ENCODE measurements around the gene CDC42SE2. TPM values are rescaled to one million over a fixed set of nuclear protein-coding genes. Genes with fewer than 3 reads are reported as not detected.

The CDC42SE2 gene
- total RNA-seq, 4 donors from 2014 or later, result 25.2 to 38.7 (median 30.1) TPM

DNA sequence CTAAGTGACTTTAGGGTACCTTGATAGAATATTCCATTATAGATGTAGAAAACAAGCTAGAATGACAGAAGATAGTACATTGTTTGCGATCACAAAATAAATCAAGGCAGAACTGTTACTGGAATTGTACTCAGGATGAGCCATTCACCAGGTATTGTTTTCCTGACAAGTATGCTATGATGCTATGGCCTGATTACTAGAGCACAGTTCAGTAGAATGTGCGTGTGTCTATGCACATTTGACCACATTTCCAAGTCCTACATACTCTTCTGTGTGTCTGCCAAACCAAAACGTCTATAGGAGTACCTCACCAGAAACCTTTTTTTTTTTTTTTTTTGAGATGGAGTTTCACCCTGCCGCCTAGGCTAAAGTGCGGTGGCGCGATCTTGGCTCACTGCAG, 43.3 kb upstream of the CDC42SE2 start:
- no peak for TF ChIP-seq POLR2AphosphoS5 (IDR thresholded peaks at IDR 0.05)
- no peak for TF ChIP-seq POLR2A (IDR thresholded peaks at IDR 0.05)
- TF ChIP-seq, protein P1, sequence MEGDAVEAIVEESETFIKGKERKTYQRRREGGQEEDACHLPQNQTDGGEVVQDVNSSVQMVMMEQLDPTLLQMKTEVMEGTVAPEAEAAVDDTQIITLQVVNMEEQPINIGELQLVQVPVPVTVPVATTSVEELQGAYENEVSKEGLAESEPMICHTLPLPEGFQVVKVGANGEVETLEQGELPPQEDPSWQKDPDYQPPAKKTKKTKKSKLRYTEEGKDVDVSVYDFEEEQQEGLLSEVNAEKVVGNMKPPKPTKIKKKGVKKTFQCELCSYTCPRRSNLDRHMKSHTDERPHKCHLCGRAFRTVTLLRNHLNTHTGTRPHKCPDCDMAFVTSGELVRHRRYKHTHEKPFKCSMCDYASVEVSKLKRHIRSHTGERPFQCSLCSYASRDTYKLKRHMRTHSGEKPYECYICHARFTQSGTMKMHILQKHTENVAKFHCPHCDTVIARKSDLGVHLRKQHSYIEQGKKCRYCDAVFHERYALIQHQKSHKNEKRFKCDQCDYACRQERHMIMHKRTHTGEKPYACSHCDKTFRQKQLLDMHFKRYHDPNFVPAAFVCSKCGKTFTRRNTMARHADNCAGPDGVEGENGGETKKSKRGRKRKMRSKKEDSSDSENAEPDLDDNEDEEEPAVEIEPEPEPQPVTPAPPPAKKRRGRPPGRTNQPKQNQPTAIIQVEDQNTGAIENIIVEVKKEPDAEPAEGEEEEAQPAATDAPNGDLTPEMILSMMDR (IDR thresholded peaks at IDR 0.05), result no peak
- no peak for TF ChIP-seq EP300 (IDR thresholded peaks at IDR 0.05)
- ATAC-seq, result no peak
- H3K4me3 ChIP-seq, result no peak overlapping the region
- H3K27me3 ChIP-seq, result no peaks in the 10 kb centered on the region
- no peak overlapping the region for H3K27ac ChIP-seq
- H3K9me3 ChIP-seq, result no peaks in the 10 kb centered on the region
- H3K36me3 ChIP-seq, result no peaks in the 10 kb centered on the region
- WGBS, 2 donors (ENCODE audit: low coverage in 1 of 2), result 81 to 88% methylated on average over 3 of the region's 7 CpGs
- peaks cover 7 to 24% (median 7%) of the 10 kb centered on the region in 3 donors for H3K4me1 ChIP-seq

DNA sequence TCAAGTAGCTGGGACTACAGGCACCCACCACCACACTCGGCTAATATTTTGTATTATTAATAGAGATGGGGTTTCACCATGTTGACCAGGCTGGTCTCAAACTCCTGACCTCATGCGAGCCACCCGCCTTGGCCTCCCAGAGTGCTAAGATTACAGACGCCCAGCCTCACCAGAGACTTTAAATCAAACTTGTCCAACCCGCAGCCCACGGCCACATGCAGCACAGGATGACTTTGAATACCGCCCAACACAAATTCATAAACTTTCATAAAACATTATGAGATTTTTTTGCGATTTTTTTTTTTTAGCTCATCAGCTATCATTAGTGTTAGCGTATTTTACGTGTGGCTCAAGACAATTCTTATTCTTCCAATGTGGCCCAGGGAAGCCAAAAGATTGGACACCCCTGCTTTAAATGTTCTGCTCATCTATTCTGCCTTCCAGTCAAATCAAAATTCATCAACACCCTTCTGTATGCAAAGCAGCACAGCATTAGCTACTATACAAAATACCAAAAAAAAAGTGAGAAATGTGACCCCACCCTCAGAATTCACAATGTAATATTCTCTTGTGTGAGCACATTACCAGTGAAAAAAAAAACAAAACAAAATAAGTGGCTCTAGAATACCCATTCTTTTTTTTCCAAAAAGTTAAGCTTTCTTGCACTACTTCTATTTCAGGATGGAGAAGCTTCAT, 42.7 kb upstream of the CDC42SE2 start:
- Histone ChIP-seq H3K27me3 (no peaks in the 10 kb centered on the region), H3K27ac (no peak overlapping the region), H3K9me3 (no peaks in the 10 kb centered on the region), H3K4me3 (no peak overlapping the region), H3K4me1 (peaks cover 7 to 24% (median 7%) of the 10 kb centered on the region in 3 donors), H3K36me3 (no peaks in the 10 kb centered on the region)
- no peak for TF ChIP-seq POLR2AphosphoS5 (IDR thresholded peaks at IDR 0.05)
- TF ChIP-seq, protein P1 (IDR thresholded peaks at IDR 0.05), result no peak
- TF ChIP-seq POLR2A (IDR thresholded peaks at IDR 0.05), result no peak
- no peak for TF ChIP-seq EP300 (IDR thresholded peaks at IDR 0.05)
- ATAC-seq, result no peak
- 92 to 97% methylated on average over 4 to 7 of the region's 10 CpGs for WGBS, 2 donors (ENCODE audit: low coverage in 1 of 2)

DNA sequence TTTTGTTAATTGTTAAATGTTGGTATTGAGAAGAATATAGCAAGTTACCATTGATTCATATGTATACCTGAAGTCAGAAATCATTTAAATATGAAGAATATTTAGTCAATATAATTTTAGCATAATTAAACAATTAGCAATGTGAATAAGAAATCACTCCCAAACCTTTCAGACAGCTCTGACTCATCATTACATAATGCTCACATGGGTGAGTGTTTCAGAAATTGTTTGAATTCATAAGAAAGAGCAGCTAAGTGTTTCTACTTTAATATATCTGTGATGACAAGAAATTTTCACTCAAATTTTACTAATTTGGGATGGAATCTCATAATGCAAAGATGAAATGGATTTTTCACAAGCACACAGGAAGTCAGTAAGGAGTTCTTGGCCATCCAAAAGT, 42.0 kb upstream of the CDC42SE2 start:
- Histone ChIP-seq H3K27me3 (no peaks in the 10 kb centered on the region), H3K4me3 (no peak overlapping the region), H3K9me3 (no peaks in the 10 kb centered on the region), H3K27ac (no peak overlapping the region), H3K4me1 (peaks cover 7 to 24% (median 7%) of the 10 kb centered on the region in 3 donors), H3K36me3 (no peaks in the 10 kb centered on the region)
- no peak for TF ChIP-seq POLR2AphosphoS5 (IDR thresholded peaks at IDR 0.05)
- no peak for ATAC-seq

DNA sequence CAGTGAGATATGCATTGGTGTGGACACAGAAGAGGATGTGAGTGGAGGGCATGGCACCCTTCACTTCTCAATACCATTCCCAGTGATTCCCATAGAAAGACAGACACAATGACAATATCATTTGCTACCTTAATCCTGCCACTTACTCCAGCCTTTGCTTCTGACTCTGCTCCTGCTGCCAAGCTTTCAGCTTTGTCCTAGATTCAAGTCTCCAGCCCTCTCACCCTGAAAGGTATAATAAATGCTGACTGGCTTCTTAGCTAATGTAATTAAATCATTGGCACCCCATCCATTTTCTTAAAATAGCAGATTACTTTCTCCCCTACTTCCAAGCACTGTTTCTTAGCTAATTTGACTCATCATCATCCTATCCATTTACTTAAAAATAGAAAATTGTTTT, 41.1 kb upstream of the CDC42SE2 start:
- Histone ChIP-seq H3K4me1 (peaks cover 7 to 24% (median 7%) of the 10 kb centered on the region in 3 donors), H3K9me3 (no peaks in the 10 kb centered on the region), H3K27me3 (no peaks in the 10 kb centered on the region), H3K4me3 (no peak overlapping the region), H3K27ac (no peak overlapping the region), H3K36me3 (no peaks in the 10 kb centered on the region)
- no peak for ATAC-seq
- TF ChIP-seq POLR2A (IDR thresholded peaks at IDR 0.05) (no peak), EP300 (IDR thresholded peaks at IDR 0.05) (no peak), POLR2AphosphoS5 (IDR thresholded peaks at IDR 0.05) (no peak)
- TF ChIP-seq, protein P1 (IDR thresholded peaks at IDR 0.05), result no peak

GRCh38 chr5:131223751-131224386, 40.0 kb upstream of the CDC42SE2 start:
- Histone ChIP-seq H3K27ac (no peak overlapping the region), H3K9me3 (no peaks in the 10 kb centered on the region), H3K27me3 (no peaks in the 10 kb centered on the region), H3K36me3 (no peaks in the 10 kb centered on the region), H3K4me3 (no peak overlapping the region), H3K4me1 (peaks cover 7 to 33% (median 7%) of the 10 kb centered on the region in 3 donors)
- no peak for TF ChIP-seq POLR2A (IDR thresholded peaks at IDR 0.05)
- TF ChIP-seq POLR2AphosphoS5 (IDR thresholded peaks at IDR 0.05), result no peak
- TF ChIP-seq, protein P1 (IDR thresholded peaks at IDR 0.05), result no peak
- no peak for TF ChIP-seq EP300 (IDR thresholded peaks at IDR 0.05)
- 72 to 94% methylated on average over 2 of the region's 2 CpGs for WGBS, 2 donors (ENCODE audit: low coverage in 1 of 2)
- ATAC-seq, result no peak
